HEK293 (cell line): ENCODE results near the gene LRP10.

ENCODE experiments used
- HOXD13 ChIP-seq: sonication (generic); formaldehyde crosslinking; IDR thresholded peaks from 2 replicates; pipeline ENCODE4 v1.8.0; 2022; ENCODE audit warnings: missing genetic modification reagents, borderline replicate concordance
- KLF16 ChIP-seq: fragments of 450-650 bp; formaldehyde crosslinking; IDR thresholded peaks from 2 replicates; pipeline ENCODE4 v1.5.1; 2017; ENCODE audit warnings: missing biosample characterization, missing genetic modification characterization
- KLF7 ChIP-seq: fragments of 450-650 bp; formaldehyde crosslinking; IDR thresholded peaks from 2 replicates; pipeline ENCODE4 v1.5.1; 2016; ENCODE audit warnings: missing biosample characterization, missing genetic modification characterization, borderline replicate concordance
- WT1 ChIP-seq: fragments of 450-650 bp; formaldehyde crosslinking; IDR thresholded peaks from 2 replicates; pipeline ENCODE4 v1.5.1; 2016; ENCODE audit warnings: missing biosample characterization, missing genetic modification characterization
- ZEB2 ChIP-seq: fragments of 450-650 bp; formaldehyde crosslinking; IDR thresholded peaks from 2 replicates; pipeline ENCODE4 v1.5.1; 2016; ENCODE audit warnings: missing biosample characterization, missing genetic modification characterization
- ZIC2 ChIP-seq: fragments of 450-650 bp; formaldehyde crosslinking; IDR thresholded peaks from 2 replicates; pipeline ENCODE4 v1.5.1; 2016; ENCODE audit warnings: missing biosample characterization, missing genetic modification characterization
- ZNF248 ChIP-seq: fragments of 450-650 bp; formaldehyde crosslinking; IDR thresholded peaks from 2 replicates; pipeline ENCODE4 v1.5.1; 2017; ENCODE audit warnings: missing biosample characterization, missing genetic modification characterization
- ZNF391 ChIP-seq: fragments of 450-650 bp; formaldehyde crosslinking; IDR thresholded peaks from 2 replicates; pipeline ENCODE4 v1.5.1; 2016; ENCODE audit warnings: low read depth, missing biosample characterization, missing genetic modification characterization, borderline replicate concordance
- ZNF404 ChIP-seq: fragments of 450-650 bp; formaldehyde crosslinking; IDR thresholded peaks from 2 replicates; pipeline ENCODE4 v1.5.1; 2017; ENCODE audit warnings: missing biosample characterization, missing genetic modification characterization
- ZNF426 ChIP-seq: fragments of 450-650 bp; formaldehyde crosslinking; IDR thresholded peaks from 2 replicates; pipeline ENCODE4 v1.5.1; 2017; ENCODE audit warnings: missing biosample characterization, missing genetic modification characterization, mild to moderate bottlenecking, inconsistent platforms, moderate library complexity
- ZNF530 ChIP-seq: fragments of 450-650 bp; formaldehyde crosslinking; IDR thresholded peaks from 2 replicates; pipeline ENCODE4 v1.5.1; 2016; ENCODE audit warnings: low read depth, missing biosample characterization, missing genetic modification characterization
- ZNF585B ChIP-seq: fragments of 450-650 bp; formaldehyde crosslinking; IDR thresholded peaks from 2 replicates; pipeline ENCODE4 v1.5.1; 2016; ENCODE audit warnings: missing biosample characterization, missing genetic modification characterization
- ZNF600 ChIP-seq: fragments of 450-650 bp; formaldehyde crosslinking; IDR thresholded peaks from 2 replicates; pipeline ENCODE4 v1.5.1; 2016; ENCODE audit warnings: missing biosample characterization, missing genetic modification characterization
- ZNF658 ChIP-seq: fragments of 450-650 bp; formaldehyde crosslinking; IDR thresholded peaks from 2 replicates; pipeline ENCODE4; 2016; ENCODE audit warnings: missing biosample characterization, missing genetic modification characterization
- ZNF707 ChIP-seq: fragments of 450-650 bp; formaldehyde crosslinking; IDR thresholded peaks from 2 replicates; pipeline ENCODE4 v1.5.1; 2016; ENCODE audit warnings: missing biosample characterization, missing genetic modification characterization
- ZNF777 ChIP-seq: fragments of 450-650 bp; formaldehyde crosslinking; IDR thresholded peaks from 2 replicates; pipeline ENCODE4 v1.5.1; 2017; ENCODE audit warnings: missing biosample characterization, missing genetic modification characterization, borderline replicate concordance
- ZNF830 ChIP-seq: fragments of 450-650 bp; IDR thresholded peaks from 2 replicates; pipeline ENCODE4 v1.5.0; 2018; ENCODE audit warnings: missing biosample characterization, missing genetic modification characterization, low read depth, mild to moderate bottlenecking, moderate library complexity
- ZSCAN16 ChIP-seq: fragments of 450-650 bp; formaldehyde crosslinking; IDR thresholded peaks from 2 replicates; pipeline ENCODE4 v1.5.1; 2016; ENCODE audit warnings: missing biosample characterization, missing genetic modification characterization
- ZSCAN30 ChIP-seq: fragments of 450-650 bp; IDR thresholded peaks from 2 replicates; pipeline ENCODE4 v1.5.1; 2018; ENCODE audit warnings: missing biosample characterization, mild to moderate bottlenecking, missing genetic modification characterization, moderate library complexity
- TF ChIP-seq, protein P1 (sequence below): fragments of 450-650 bp; formaldehyde crosslinking; IDR thresholded peaks from 2 replicates; pipeline ENCODE4 v1.5.1; 2017; ENCODE audit warnings: missing biosample characterization, missing genetic modification characterization
- TF ChIP-seq, protein P2 (sequence below): fragments of 450-650 bp; formaldehyde crosslinking; optimal IDR thresholded peaks from 2 replicates; pipeline ENCODE3; 2016; ENCODE audit warnings: missing biosample characterization, mild to moderate bottlenecking, missing genetic modification characterization
- TF ChIP-seq, protein P3 (sequence below): fragments of 450-650 bp; formaldehyde crosslinking; IDR thresholded peaks from 2 replicates; pipeline ENCODE4 v1.5.1; 2017; ENCODE audit warnings: missing biosample characterization, missing genetic modification characterization
- TF ChIP-seq, protein P4 (sequence below): fragments of 450-650 bp; formaldehyde crosslinking; IDR thresholded peaks from 2 replicates; pipeline ENCODE4 v1.5.1; 2016; ENCODE audit warnings: missing biosample characterization, missing genetic modification characterization
- TF ChIP-seq, protein P5 (sequence below): fragments of 450-650 bp; formaldehyde crosslinking; IDR thresholded peaks from 2 replicates; pipeline ENCODE4 v1.5.1; 2016; ENCODE audit warnings: missing biosample characterization, missing genetic modification characterization, low read depth
- TF ChIP-seq, protein P6 (sequence below): fragments of 450-650 bp; formaldehyde crosslinking; IDR thresholded peaks from 2 replicates; pipeline ENCODE4 v1.5.1; 2016; ENCODE audit warnings: missing biosample characterization, missing genetic modification characterization

Gene LRP10

DNA sequence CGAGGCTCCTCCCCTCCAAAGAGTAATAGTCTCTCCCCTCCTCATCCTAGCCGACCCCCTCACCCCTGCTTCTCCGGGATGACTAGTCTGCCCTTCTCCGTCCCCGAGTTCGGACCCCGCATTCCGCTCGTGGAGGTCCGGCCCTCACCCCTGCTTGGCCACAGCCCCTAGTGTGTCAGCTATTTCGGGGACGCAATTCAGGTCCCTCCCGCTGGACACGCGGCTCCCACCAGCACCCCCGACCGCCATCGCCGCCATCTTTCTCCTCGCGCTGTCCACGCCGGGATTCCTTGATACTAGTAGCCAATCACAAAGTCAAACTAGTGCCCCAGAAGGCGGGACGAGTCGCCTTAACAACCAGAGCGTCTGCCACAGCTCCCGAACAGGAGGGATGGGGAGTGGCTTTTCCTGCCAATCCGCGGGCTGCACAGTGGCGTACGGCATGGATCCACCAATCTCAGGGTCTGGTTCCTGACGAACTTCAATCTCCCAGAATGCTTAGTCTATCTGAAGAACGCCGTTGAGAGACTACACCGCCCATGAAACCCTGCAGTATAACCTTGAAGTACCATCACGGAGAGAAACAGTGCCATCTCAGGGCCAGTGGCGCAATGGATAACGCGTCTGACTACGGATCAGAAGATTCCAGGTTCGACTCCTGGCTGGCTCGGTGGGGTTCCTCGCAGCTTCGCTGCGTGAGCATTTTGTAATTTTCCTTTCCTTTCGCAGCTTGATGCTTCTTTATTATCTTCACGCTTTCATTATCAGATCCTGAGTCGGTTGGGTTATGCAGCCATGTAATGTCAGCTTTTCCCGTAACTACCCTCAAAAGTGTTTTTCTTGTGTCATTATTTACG is 57.8 kb downstream of the LRP10 start, which contains the start of gene PRMT5 (continued):
- TF ChIP-seq, protein P1, sequence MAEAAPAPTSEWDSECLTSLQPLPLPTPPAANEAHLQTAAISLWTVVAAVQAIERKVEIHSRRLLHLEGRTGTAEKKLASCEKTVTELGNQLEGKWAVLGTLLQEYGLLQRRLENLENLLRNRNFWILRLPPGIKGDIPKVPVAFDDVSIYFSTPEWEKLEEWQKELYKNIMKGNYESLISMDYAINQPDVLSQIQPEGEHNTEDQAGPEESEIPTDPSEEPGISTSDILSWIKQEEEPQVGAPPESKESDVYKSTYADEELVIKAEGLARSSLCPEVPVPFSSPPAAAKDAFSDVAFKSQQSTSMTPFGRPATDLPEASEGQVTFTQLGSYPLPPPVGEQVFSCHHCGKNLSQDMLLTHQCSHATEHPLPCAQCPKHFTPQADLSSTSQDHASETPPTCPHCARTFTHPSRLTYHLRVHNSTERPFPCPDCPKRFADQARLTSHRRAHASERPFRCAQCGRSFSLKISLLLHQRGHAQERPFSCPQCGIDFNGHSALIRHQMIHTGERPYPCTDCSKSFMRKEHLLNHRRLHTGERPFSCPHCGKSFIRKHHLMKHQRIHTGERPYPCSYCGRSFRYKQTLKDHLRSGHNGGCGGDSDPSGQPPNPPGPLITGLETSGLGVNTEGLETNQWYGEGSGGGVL (tag by site-specific recombination), result no peak; the same call in 1 of the 2 replicates
- peak; percentile 81 for TF ChIP-seq ZIC2 (tag by site-specific recombination)
- TF ChIP-seq ZNF391 (tag by site-specific recombination), result peak; percentile 88; the same call in 1 of the 2 replicates
- peak; percentile 74; the same call in 1 of the 2 replicates for TF ChIP-seq KLF16
- no peak for TF ChIP-seq ZNF404 (tag by site-specific recombination)
- TF ChIP-seq ZEB2 (tag by site-specific recombination), result peak; percentile 64
- no peak for TF ChIP-seq ZNF777 (tag by site-specific recombination)
- TF ChIP-seq ZSCAN16 (tag by site-specific recombination), result no peak
- peak; percentile 84 for TF ChIP-seq ZSCAN30 (tag by site-specific recombination)
- TF ChIP-seq, protein P2, sequence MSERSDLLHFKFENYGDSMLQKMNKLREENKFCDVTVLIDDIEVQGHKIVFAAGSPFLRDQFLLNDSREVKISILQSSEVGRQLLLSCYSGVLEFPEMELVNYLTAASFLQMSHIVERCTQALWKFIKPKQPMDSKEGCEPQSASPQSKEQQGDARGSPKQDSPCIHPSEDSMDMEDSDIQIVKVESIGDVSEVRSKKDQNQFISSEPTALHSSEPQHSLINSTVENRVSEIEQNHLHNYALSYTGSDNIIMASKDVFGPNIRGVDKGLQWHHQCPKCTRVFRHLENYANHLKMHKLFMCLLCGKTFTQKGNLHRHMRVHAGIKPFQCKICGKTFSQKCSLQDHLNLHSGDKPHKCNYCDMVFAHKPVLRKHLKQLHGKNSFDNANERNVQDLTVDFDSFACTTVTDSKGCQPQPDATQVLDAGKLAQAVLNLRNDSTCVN, result peak; percentile 41
- TF ChIP-seq, protein P3, sequence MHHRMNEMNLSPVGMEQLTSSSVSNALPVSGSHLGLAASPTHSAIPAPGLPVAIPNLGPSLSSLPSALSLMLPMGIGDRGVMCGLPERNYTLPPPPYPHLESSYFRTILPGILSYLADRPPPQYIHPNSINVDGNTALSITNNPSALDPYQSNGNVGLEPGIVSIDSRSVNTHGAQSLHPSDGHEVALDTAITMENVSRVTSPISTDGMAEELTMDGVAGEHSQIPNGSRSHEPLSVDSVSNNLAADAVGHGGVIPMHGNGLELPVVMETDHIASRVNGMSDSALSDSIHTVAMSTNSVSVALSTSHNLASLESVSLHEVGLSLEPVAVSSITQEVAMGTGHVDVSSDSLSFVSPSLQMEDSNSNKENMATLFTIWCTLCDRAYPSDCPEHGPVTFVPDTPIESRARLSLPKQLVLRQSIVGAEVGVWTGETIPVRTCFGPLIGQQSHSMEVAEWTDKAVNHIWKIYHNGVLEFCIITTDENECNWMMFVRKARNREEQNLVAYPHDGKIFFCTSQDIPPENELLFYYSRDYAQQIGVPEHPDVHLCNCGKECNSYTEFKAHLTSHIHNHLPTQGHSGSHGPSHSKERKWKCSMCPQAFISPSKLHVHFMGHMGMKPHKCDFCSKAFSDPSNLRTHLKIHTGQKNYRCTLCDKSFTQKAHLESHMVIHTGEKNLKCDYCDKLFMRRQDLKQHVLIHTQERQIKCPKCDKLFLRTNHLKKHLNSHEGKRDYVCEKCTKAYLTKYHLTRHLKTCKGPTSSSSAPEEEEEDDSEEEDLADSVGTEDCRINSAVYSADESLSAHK (tag by site-specific recombination), result no peak
- TF ChIP-seq KLF7 (tag by site-specific recombination), result peak; percentile 85
- TF ChIP-seq ZNF707 (tag by site-specific recombination), result no peak
- TF ChIP-seq ZNF600 (tag by site-specific recombination), result peak; percentile 38
- TF ChIP-seq HOXD13 (CRISPR knock-in tag), result no peak
- TF ChIP-seq ZNF830, result no peak
- no peak for TF ChIP-seq ZNF658 (tag by site-specific recombination)
- TF ChIP-seq ZNF585B (tag by site-specific recombination), result no peak
- TF ChIP-seq, protein P4, sequence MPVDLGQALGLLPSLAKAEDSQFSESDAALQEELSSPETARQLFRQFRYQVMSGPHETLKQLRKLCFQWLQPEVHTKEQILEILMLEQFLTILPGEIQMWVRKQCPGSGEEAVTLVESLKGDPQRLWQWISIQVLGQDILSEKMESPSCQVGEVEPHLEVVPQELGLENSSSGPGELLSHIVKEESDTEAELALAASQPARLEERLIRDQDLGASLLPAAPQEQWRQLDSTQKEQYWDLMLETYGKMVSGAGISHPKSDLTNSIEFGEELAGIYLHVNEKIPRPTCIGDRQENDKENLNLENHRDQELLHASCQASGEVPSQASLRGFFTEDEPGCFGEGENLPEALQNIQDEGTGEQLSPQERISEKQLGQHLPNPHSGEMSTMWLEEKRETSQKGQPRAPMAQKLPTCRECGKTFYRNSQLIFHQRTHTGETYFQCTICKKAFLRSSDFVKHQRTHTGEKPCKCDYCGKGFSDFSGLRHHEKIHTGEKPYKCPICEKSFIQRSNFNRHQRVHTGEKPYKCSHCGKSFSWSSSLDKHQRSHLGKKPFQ, result no peak
- 0 out of 2 replicates have a peak, but pooled peaks have one; percentile 4 for TF ChIP-seq WT1
- TF ChIP-seq, protein P5, sequence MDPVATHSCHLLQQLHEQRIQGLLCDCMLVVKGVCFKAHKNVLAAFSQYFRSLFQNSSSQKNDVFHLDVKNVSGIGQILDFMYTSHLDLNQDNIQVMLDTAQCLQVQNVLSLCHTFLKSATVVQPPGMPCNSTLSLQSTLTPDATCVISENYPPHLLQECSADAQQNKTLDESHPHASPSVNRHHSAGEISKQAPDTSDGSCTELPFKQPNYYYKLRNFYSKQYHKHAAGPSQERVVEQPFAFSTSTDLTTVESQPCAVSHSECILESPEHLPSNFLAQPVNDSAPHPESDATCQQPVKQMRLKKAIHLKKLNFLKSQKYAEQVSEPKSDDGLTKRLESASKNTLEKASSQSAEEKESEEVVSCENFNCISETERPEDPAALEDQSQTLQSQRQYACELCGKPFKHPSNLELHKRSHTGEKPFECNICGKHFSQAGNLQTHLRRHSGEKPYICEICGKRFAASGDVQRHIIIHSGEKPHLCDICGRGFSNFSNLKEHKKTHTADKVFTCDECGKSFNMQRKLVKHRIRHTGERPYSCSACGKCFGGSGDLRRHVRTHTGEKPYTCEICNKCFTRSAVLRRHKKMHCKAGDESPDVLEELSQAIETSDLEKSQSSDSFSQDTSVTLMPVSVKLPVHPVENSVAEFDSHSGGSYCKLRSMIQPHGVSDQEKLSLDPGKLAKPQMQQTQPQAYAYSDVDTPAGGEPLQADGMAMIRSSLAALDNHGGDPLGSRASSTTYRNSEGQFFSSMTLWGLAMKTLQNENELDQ, result no peak
- TF ChIP-seq ZNF530 (tag by site-specific recombination), result no peak
- TF ChIP-seq, protein P6, sequence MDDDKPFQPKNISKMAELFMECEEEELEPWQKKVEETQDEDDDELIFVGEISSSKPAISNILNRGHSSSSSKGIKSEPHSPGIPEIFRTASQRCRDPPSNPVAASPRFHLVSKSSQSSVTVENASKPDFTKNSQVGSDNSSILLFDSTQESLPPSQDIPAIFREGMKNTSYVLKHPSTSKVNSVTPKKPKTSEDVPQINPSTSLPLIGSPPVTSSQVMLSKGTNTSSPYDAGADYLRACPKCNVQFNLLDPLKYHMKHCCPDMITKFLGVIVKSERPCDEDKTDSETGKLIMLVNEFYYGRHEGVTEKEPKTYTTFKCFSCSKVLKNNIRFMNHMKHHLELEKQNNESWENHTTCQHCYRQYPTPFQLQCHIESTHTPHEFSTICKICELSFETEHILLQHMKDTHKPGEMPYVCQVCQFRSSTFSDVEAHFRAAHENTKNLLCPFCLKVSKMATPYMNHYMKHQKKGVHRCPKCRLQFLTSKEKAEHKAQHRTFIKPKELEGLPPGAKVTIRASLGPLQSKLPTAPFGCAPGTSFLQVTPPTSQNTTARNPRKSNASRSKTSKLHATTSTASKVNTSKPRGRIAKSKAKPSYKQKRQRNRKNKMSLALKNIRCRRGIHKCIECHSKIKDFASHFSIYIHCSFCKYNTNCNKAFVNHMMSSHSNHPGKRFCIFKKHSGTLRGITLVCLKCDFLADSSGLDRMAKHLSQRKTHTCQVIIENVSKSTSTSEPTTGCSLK (tag by site-specific recombination), result no peak
- TF ChIP-seq ZNF248 (tag by site-specific recombination), result no peak
- no peak for TF ChIP-seq ZNF426 (tag by site-specific recombination)
